Astrocyte of the spinal cord (primary cell): Measurements from ENCODE around the gene RELL1.

ENCODE experiments used
- DNase-seq: peaks from one replicate; pipeline ENCODE4 v3.0.0; 2011; ENCODE audit warnings: low read depth, low spot score
- H3K4me3 ChIP-seq: 2 replicates; pipeline ENCODE4 v1.5.1; 2011; ENCODE audit warnings: low read depth, mild to moderate bottlenecking, low read length, moderate library complexity
- CTCF ChIP-seq: IDR thresholded peaks from 2 replicates; pipeline ENCODE4 v1.5.1; 2012; ENCODE audit warnings: low read depth, mild to moderate bottlenecking, low read length, inconsistent platforms
- in situ Hi-C: cut with HindIII; loops from 2 replicates; pipeline ENCODE4 v1.10.0; 2017; ENCODE audit warnings: low sequenced_read_pairs

Gene RELL1

GRCh38 chr4:37625499-37625898, 60.7 kb downstream of the RELL1 start:
- in situ Hi-C loops = no loop called here
- no peak overlapping the region for H3K4me3 ChIP-seq
- DNase-seq = no peak
- TF ChIP-seq CTCF = no peak

DNA sequence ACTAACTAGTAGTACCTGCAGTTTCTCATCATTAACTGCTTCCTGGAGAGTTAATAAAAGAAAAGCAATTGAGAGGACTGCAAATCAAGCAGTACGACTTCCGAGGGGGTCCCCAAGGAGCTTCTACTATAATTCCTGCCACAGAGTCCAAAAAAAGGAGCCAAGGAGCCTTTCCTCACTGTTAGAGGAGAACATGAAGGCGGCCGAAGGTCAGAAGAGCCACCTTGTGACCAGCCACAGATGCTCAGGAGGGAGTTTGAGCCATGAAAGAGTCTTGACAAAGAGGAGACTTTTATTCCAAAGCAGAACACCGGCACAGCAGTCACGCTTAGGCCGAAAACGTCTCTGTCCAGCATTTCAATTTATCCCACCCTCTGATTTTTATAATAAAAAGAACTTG, 62.2 kb downstream of the RELL1 start:
- in situ Hi-C loops = no loop called here
- TF ChIP-seq CTCF = no peak
- DNase-seq = no peak
- no peak overlapping the region for H3K4me3 ChIP-seq

- in situ Hi-C loops = no loop called here
Observed at GRCh38 chr4:37623125-37623524, 63.1 kb downstream of the RELL1 start.

GRCh38 chr4:37620176-37620575, 66.0 kb downstream of the RELL1 start:
- no peak for DNase-seq
- H3K4me3 ChIP-seq = no peak overlapping the region
- in situ Hi-C loops = no loop called here
- TF ChIP-seq CTCF = no peak

More at GRCh38 chr4:37623125-37623524, 63.1 kb downstream of the RELL1 start:
- no peak for TF ChIP-seq CTCF
- no peak for DNase-seq
- H3K4me3 ChIP-seq = no peak overlapping the region

DNA sequence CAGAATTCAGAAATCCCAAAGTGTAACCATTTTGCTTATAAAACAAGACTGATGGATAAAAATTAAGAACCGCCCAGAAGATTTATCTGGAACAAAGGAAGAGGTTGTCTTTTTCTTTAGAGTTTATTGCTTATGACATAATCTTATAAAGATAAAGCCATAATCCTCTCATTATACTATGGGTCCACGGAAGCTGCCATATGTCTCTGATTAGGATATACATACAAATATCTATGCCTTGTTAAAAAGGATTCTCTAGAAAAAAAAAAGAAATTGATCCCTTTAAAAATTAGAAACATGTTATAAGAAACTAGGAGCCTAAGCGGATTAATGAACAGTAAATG, 70.5 kb downstream of the RELL1 start:
- H3K4me3 ChIP-seq = no peak overlapping the region
- in situ Hi-C loops = no loop called here
- TF ChIP-seq CTCF = no peak
- no peak for DNase-seq

GRCh38 chr4:37615059-37615719, 71.0 kb downstream of the RELL1 start:
- in situ Hi-C loops = no loop called here

More at GRCh38 chr4:37615059-37615719, 71.0 kb downstream of the RELL1 start:
- no peak for DNase-seq
- no peak for TF ChIP-seq CTCF
- no peak overlapping the region for H3K4me3 ChIP-seq
